HG02884 (cell line): ENCODE data around the gene TUB.

Experiments
- ATAC-seq: cut with Tn5 transposase; IDR thresholded peaks from one replicate; pipeline ENCODE4 v1.9.1; 2021; ENCODE audit warnings: mild to moderate bottlenecking, moderate library complexity; ENCODE audit not compliant: unreplicated experiment

Gene TUB

DNA sequence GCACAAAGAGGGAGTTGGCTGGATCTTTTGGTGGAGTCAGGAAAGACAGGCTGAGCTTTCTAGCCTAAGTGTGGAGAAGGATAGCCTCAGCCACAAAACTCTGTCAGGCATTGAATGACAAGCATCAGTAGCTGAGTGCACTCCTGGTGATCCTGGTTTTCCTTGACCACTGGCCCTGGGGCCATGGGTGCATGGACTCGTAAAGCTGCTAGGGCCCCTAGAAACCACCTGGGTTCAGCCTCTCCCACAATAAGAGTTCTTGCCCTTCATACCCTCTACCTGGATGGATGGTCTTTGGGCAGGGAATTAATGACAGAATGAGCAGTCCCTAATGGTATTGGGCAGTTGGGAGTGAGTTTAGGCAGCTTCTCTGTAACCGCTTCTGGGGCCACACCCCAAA lies 22.9 kb downstream of the TUB start:
- no peak for ATAC-seq

DNA sequence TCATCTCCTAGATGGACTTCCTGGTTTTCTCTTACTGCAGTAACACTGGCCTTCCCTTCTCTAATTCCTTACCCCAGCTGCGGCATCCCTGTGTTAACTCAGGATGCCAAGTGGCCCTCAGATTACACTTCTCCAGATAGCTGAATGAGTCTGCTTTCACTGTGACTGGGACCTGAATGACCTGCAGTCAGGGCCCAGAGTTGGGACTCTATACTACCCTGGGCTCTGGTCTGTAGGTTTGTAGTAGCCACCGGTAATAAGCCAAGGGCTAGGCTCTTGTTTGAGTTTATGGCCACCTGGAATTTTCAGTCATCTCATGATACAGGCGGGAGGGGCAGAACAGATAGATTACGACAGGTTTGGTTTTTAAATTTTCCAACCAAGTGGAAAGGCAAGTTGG lies 24.1 kb downstream of the TUB start:
- no peak for ATAC-seq

DNA sequence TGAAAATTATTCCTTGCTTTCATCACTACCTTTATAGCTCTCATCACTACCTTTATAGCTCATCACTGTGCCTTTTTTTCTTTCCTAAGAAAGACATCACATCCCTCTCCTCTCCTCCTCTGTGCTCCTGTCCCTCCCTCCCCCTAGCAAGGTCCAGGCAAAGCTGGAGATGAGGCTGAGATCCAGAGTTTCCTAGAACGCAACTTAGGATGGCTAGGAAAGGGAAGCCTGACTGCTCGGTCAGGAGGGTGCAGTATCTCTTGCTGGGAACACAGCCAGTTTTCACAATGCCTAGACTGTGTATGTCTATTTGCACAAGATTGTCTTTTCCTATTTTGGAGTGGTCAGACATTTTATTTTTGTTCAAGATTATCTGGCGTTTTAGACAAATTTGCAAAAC lies 24.7 kb downstream of the TUB start:
- no peak for ATAC-seq

DNA sequence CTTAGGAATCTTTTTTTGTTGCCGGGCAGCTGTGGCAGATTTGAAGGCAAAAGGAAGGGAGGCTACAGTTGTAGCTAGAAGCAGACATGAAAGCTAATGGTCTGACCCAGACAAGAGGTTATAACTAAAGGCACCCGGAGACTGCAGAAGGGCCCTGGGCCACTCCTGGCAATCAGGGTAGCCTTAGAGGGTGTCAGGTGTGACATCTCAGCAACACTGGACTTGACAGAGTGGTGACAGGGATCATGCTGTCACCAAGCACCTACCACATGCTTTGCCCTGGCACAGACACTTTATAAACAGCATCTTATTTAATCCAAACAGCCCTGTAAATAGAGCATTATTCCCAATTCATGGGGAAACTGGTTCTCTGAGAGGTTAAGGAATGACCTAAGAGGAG lies 25.7 kb downstream of the TUB start:
- no peak for ATAC-seq

DNA sequence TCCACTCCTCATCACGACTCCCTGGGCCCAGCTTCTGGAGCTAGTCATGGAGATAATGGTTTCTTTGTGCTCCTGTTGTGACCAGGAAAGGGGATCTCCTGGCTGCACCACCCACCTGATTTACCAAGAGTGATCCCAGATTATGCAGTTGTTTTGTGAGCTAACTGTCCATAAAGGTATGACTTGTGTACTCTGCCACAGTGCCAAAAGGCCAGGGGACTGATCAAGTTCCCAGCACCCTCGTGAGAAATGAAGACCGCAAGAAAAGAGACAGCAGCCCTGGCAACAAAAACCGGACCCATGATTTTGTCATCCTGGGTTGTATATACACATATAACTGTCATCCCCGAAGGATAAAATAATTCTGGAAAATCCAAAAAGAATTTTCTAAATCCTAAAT lies 26.6 kb downstream of the TUB start:
- ATAC-seq: no peak

DNA sequence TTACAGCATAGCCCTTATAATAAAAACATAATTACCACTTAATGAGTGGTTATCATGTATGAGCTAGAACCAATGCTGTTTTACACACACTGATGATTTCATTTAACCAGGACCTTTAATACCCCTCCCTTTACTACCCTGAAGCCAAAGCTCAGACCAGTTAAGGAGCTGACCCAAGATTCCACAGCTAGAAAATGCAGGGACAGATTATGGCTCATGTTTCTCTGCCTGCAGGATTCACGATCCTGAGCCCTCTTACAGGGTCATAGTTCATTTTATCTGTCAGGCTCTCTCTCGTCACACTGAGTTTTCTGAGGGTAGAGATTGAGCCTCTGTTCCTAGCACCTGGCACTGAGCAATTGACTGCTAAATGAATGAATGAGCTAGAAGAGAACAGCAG lies 27.4 kb downstream of the TUB start:
- ATAC-seq: no peak

DNA sequence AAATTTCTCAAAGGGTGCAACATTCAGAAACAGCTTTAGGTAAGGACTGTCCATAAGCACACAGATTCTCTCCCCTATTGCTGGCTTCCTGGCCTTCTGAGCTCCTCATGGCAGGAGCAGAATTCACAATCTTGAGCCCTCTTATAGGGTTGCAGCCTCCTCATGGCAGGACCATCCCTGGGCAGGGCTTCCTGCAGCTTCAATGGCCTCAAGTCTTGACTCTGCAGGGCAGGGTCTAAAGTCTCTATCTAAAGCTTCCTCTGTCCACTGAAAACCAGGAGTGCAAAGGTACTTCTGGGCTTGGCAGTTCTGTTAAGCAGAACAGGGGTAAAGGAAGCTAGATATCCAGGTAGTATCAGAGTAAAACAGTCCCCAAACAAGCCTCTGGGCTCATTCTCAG lies 28.7 kb downstream of the TUB start:
- no peak for ATAC-seq

DNA sequence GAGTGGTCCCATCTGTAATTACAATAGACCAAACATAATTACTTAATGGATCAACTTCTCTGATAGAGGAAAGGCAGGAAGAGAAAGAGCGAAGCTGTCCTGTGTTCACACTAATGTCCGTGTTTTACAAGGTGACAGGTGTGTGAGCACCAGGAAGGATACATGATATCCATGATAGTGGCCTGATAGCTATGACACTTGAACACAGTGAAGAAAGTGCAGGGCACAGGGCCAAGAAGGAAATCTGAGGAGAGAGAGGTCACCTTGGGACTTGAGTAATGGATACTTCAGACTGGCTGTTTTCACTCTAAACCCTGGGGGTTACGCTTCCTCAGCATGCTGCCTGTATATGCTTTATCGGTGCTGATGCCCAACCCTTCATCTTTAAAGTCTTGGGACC lies 29.4 kb downstream of the TUB start:
- ATAC-seq: no peak

DNA sequence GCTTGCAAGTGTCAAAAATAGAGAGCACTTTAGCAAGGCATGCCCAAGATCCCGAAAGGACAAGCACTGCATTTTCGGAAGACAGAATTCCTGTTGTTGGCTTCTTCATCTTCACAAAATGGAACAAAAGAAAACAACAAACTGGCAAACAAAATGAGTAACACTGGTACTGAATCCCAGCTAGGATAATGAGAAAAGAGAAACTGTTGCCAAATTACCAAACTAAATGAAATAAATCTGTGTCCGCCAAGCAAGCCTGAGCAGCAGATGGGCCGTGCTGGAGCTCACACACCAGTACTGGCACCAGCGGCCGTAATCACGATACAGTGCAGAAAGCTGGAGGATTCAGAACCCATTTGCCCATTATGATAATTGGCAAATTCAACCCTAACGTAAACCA lies 30.6 kb downstream of the TUB start:
- ATAC-seq: no peak

DNA sequence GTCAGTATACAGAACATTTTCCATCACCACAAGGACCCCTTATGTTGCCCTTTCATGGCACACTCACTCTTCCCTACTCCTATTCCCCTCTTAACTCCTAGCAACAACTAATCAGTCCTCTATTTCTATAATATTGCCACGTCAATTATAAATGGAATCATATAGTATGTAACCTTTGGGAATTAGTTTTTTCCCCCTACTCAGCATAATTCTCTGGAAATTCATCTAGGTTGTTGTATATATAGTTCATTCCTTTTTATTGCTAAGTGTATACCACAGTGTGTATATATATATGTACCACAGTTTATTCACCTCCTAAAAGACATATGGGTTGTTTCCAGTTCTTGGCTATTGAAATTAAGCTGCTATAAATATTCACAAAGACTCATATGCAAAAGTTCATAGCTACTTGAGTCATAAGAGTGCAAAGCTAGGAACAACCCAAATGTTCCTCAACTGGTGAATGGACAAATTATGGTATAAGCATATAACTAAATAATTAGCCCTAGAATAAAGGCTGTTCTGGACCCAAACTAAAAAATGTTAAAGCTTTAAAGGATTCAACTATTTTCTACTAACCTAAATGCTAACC lies 41.3 kb downstream of the TUB start:
- ATAC-seq: no peak

DNA sequence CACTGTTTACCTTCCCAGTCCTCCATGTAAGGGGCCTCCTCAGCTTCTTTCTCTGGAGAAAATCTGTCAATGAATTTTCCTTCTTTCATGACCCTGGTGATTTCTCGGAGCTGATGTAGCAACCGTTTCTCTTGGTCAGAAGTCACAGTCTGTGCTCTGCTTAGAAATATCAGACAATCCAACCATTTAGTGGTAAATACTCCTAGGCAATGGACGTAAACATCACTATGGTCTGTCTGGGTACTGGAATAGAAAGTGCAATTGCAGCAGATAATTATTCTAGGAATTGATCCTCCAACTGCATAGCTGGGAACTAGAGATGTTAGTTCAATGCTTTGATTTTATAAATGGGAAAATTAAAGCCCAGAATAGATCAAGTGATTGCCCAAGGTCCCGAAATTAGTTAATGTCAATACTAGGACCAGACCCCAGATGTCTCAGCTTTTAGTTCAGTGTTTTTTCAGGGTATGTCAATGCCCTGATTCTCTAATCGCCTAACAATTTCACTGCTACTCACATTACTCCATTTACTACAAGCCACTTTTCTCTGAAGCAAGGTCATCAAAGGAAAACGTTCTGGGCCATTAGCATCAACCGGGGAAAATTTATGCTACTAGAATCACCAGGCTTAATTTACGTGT lies 45.8 kb downstream of the TUB start:
- no peak for ATAC-seq

DNA sequence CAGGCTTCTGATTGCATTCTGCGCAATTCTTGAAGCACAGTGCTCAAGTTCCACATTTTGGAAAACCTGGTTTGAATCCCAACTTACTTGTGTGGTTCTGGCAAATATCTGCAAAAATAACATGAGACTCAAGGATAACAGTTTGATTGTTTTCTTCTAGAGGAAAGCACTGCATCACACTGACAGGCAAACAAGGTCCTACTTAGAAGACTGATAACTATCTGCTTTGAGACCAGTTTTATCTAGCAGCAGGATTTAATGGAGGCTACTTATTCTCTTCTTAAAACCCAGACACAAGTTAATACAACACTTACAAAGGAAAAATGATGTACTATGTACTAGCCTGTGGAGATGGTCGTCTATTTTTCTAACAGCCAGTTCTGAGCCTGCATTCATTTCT lies 46.4 kb downstream of the TUB start:
- ATAC-seq: no peak

DNA sequence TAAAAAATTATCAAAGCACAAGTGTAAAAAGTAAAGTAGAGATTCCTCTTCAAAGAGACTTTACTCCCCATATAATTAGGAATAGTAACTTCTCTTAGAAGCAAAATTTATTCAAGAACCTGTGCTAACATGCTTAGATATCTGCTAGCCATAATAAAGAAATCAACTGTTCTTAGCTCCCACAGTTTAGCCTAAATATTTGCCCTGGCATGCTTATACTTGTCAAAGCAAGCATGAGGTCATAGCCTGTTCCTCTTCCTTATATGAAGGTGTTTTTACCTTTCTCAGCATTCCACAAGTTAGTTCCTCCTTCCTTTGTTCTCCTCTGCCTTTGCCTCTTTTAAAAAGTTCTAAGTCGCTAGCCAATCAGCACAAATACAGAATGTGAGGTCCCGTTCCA lies 57.5 kb downstream of the TUB start:
- ATAC-seq: no peak

DNA sequence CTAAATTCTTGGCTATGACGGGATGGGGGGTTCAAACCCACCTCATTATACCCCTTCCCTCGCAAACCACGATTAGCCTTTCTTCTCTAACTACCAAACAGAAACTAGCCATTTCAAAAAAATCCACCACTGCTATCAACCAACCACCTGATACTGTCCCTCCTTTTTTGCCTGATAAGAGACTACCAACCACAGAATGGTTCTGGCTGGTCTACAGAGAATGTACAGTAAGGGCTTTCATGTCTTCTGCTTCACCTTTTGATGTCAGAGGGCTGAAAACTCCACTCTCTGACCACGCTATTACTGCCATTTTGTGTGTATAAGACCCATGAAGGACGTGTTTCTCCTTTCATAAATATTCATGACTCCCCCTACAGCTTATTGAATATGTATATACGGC lies 68.7 kb downstream of the TUB start:
- no peak for ATAC-seq
